Measurements from ENCODE around the gene MFSD11. TPM values are rescaled to one million over a fixed set of nuclear protein-coding genes. Genes with fewer than 3 reads are reported as not detected.

MFSD11 gene
- total RNA-seq, 1 experiment from 2014 or later: 24.9 TPM

DNA sequence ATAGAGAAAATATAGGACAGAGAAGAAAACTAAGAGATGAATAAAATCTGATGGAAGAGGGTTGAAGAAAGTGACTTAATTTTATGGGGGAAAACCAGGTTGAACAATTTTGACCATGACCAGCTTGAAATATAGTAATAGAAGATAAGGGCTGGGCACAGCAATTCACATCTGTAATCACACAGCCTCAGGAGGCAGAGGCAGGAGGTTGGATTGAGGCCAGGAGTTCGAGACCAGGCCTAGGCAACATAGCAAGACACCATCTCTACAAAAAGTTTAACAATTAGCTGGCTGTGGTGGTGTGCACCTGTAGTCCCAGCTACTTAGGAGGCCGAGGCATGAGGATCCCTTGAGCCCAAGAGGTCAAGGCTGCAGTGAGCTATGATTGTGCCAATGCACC lies 35.8 kb upstream of the MFSD11 start:
- TF ChIP-seq SP1 (IDR thresholded peaks at IDR 0.05; ENCODE audit: low read depth) (no peak), ZFX (IDR thresholded peaks at IDR 0.05) (no peak), TCF7L2 (IDR thresholded peaks at IDR 0.05; ENCODE audit: borderline replicate concordance, extremely low read depth, insufficient read depth, insufficient read length) (no peak), FOSL1 (IDR thresholded peaks at IDR 0.05; ENCODE audit: low read depth) (no peak), JUND (IDR thresholded peaks at IDR 0.05) (no peak)
- ChIA-PET RAD21 (ENCODE audit: low non-redundant PET in 1 of 2, low total read pairs in 2 of 2, uncharacterized antibody in 2 of 2, unreplicated experiment in 2 of 2) (no interaction called here), POLR2A (no interaction called here), CTCF (interaction anchor here (0.7 to 1.5 kb wide), 3 partner anchors 12 to 180 kb away, joined by 3 read pairs; no protein-coding TSS in a partner anchor)
- Histone ChIP-seq H3K4me1 (ENCODE audit: control insufficient read depth in 1 of 2, insufficient read depth in 2 of 2, low read length in 2 of 2) (peaks cover 0 to 12% of the 10 kb centered on the region in 2 experiments; a peak in 2 of 4 replicates), H3K4me2 (ENCODE audit: low read length) (no peak overlapping the region), H4K20me1 (ENCODE audit: insufficient read depth) (no peaks in the 10 kb centered on the region), H3K9me3 (ENCODE audit: control insufficient read depth in 1 of 2, insufficient read depth in 1 of 2, low read depth in 1 of 2, low read length in 2 of 2) (no peaks in the 10 kb centered on the region), H3K4me3 (replicated peaks in 1 of 2; ENCODE audit: low read depth in 1 of 2, low read length in 2 of 2) (no peak overlapping the region), H2AFZ (ENCODE audit: low read depth, low read length, poor library complexity, severe bottlenecking) (no peak overlapping the region), H3K36me3 (ENCODE audit: control insufficient read depth in 1 of 2, insufficient read depth in 2 of 2, low read length in 2 of 2) (no peaks in the 10 kb centered on the region), H3K79me2 (ENCODE audit: insufficient read depth, low read length) (peaks cover 16% of the 10 kb centered on the region), H3K9me2 (ENCODE audit: insufficient read depth) (no peaks in the 10 kb centered on the region), H3K27me3 (ENCODE audit: insufficient read depth, low read length) (no peaks in the 10 kb centered on the region), H3K9ac (ENCODE audit: low read length) (no peak overlapping the region), H3K27ac (ENCODE audit: low read depth, low read length) (no peak overlapping the region)
- BruUV-seq (replicated peaks): no TSS peak
- intact Hi-C loops (cut with micrococcal nuclease): no loop called here
- DNase-seq (ENCODE audit: low read depth, low spot score) (no peak), ATAC-seq (no peak)

DNA sequence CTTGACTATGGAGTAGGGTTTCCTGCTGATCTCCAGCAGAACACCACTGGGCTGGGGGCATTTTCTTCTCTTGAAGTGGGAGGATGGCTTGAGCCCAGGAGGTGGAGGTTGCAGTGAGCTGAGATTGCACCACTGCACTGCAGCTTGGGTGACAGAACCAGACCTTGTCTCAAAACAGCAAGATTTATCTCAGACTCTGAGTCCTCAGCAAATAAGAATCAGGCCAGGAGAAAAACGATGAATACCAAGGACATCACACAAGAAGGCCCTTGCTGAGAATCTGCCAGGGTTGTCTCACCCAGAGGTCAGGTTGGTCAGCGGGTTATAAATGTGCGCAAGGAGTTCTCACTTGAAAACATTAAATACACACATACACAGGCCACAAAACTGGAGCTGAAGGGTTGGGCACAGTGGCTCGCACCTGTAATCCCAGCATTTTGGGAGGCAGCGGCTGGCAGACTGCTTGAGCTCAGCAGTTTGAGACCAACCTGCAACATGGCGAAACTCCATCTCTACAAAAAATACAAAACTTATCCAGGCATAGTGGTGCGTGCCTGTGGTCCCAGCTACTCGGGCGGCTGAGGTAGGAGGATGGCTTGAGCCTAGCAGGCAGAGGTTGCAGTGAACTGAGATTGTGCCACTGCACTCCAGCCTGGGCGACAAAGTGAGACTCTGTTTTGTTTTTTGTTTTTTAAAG lies 34.8 kb upstream of the MFSD11 start:
- TF ChIP-seq ELF1 (IDR thresholded peaks at IDR 0.05; ENCODE audit: borderline replicate concordance, low read depth): no peak
- TF ChIP-seq, protein P1, sequence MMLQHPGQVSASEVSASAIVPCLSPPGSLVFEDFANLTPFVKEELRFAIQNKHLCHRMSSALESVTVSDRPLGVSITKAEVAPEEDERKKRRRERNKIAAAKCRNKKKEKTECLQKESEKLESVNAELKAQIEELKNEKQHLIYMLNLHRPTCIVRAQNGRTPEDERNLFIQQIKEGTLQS (IDR thresholded peaks at IDR 0.05): no peak
- no peak for TF ChIP-seq CBX3 (IDR thresholded peaks at IDR 0.05; ENCODE audit: low read depth)
- TF ChIP-seq SRF (IDR thresholded peaks at IDR 0.05; ENCODE audit: low read depth): no peak
- TF ChIP-seq EZH2phosphoT487 (IDR thresholded peaks at IDR 0.05; ENCODE audit: borderline replicate concordance): no peak
- TF ChIP-seq, protein P2, sequence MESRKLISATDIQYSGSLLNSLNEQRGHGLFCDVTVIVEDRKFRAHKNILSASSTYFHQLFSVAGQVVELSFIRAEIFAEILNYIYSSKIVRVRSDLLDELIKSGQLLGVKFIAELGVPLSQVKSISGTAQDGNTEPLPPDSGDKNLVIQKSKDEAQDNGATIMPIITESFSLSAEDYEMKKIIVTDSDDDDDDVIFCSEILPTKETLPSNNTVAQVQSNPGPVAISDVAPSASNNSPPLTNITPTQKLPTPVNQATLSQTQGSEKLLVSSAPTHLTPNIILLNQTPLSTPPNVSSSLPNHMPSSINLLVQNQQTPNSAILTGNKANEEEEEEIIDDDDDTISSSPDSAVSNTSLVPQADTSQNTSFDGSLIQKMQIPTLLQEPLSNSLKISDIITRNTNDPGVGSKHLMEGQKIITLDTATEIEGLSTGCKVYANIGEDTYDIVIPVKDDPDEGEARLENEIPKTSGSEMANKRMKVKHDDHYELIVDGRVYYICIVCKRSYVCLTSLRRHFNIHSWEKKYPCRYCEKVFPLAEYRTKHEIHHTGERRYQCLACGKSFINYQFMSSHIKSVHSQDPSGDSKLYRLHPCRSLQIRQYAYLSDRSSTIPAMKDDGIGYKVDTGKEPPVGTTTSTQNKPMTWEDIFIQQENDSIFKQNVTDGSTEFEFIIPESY (IDR thresholded peaks at IDR 0.05; ENCODE audit: extremely low read depth, insufficient replicate concordance, low read length): no peak
- TF ChIP-seq SP1 (IDR thresholded peaks at IDR 0.05; ENCODE audit: low read depth): no peak
- no peak for TF ChIP-seq TCF7L2 (IDR thresholded peaks at IDR 0.05; ENCODE audit: borderline replicate concordance, extremely low read depth, insufficient read depth, insufficient read length)
- TF ChIP-seq JUND (IDR thresholded peaks at IDR 0.05): no peak
- TF ChIP-seq CEBPB (IDR thresholded peaks at IDR 0.05; ENCODE audit: low read depth): no peak
- no peak for TF ChIP-seq ZFX (IDR thresholded peaks at IDR 0.05)
- TF ChIP-seq ZNF274 (IDR thresholded peaks at IDR 0.05; ENCODE audit: low read depth, low read length): no peak
- TF ChIP-seq, protein P3, sequence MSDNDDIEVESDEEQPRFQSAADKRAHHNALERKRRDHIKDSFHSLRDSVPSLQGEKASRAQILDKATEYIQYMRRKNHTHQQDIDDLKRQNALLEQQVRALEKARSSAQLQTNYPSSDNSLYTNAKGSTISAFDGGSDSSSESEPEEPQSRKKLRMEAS (IDR thresholded peaks at IDR 0.05): no peak
- no peak for TF ChIP-seq EGR1 (IDR thresholded peaks at IDR 0.05; ENCODE audit: low read depth)
- no peak for TF ChIP-seq POLR2A (IDR thresholded peaks at IDR 0.05; ENCODE audit: borderline replicate concordance, extremely low read depth, insufficient read depth, insufficient read length)
- TF ChIP-seq SIN3A (IDR thresholded peaks at IDR 0.05; ENCODE audit: low read depth): no peak
- Histone ChIP-seq H3K27me3 (ENCODE audit: insufficient read depth, low read length) (no peaks in the 10 kb centered on the region), H3K79me2 (ENCODE audit: insufficient read depth, low read length) (peaks cover 19% of the 10 kb centered on the region), H3K4me3 (replicated peaks in 1 of 2; ENCODE audit: low read depth in 1 of 2, low read length in 2 of 2) (no peak overlapping the region), H3K4me1 (ENCODE audit: control insufficient read depth in 1 of 2, insufficient read depth in 2 of 2, low read length in 2 of 2) (peaks cover 0 to 12% of the 10 kb centered on the region in 2 experiments; a peak in 2 of 4 replicates), H3K4me2 (ENCODE audit: low read length) (no peak overlapping the region), H4K20me1 (ENCODE audit: insufficient read depth) (no peaks in the 10 kb centered on the region), H3K9me3 (ENCODE audit: control insufficient read depth in 1 of 2, insufficient read depth in 1 of 2, low read depth in 1 of 2, low read length in 2 of 2) (no peaks in the 10 kb centered on the region), H3K27ac (ENCODE audit: low read depth, low read length) (no peak overlapping the region), H3K9me2 (ENCODE audit: insufficient read depth) (no peaks in the 10 kb centered on the region), H3K9ac (ENCODE audit: low read length) (no peak overlapping the region), H2AFZ (ENCODE audit: low read depth, low read length, poor library complexity, severe bottlenecking) (no peak overlapping the region), H3K36me3 (ENCODE audit: control insufficient read depth in 1 of 2, insufficient read depth in 2 of 2, low read length in 2 of 2) (no peaks in the 10 kb centered on the region)
- DNase-seq (ENCODE audit: low read depth, low spot score) (no peak), ATAC-seq (no peak)
- ChIA-PET POLR2A (no interaction called here), RAD21 (ENCODE audit: low non-redundant PET in 1 of 2, low total read pairs in 2 of 2, uncharacterized antibody in 2 of 2, unreplicated experiment in 2 of 2) (no interaction called here), CTCF (interaction anchor here (0.9 to 1.5 kb wide), 2 partner anchors 14 to 181 kb away, joined by 3 read pairs; no protein-coding TSS in a partner anchor)
- intact Hi-C loops (cut with micrococcal nuclease): no loop called here
- no TSS peak for BruUV-seq (replicated peaks)

Measured in HCT116 (cell line).